Neural cell (in vitro differentiated cells): ENCODE measurements around the gene SIRT3. TPM values are rescaled to one million over a fixed set of nuclear protein-coding genes. Genes with fewer than 3 reads are reported as not detected.
"Not testable (repeated sequence)": the region's sequence is repeated elsewhere in the genome, so short reads cannot be mapped to it uniquely, and the experiment has no call there.

Experiments
- H2AFZ ChIP-seq: fragments of 200-600, 300-800 bp; sonication (generic), shearing (Covaris generic); 2 replicates; pipeline ENCODE4 v1.6.0; 2014; ENCODE audit warnings: low read depth, mild to moderate bottlenecking, antibody characterized with exemption, low read length, moderate library complexity
- H3F3A ChIP-seq: fragments of 200-600 bp; shearing (Covaris generic); 2 replicates; pipeline ENCODE4 v1.6.1; 2016; ENCODE audit warnings: mild to moderate bottlenecking, moderate library complexity, mixed read lengths, antibody characterized with exemption, low read length; ENCODE audit not compliant: insufficient read depth, poor library complexity, severe bottlenecking
- H3K27ac ChIP-seq: fragments of 200-600, 300-800 bp; sonication (generic), shearing (Covaris generic); 2 replicates; pipeline ENCODE4 v1.5.1; 2014; ENCODE audit warnings: mild to moderate bottlenecking, low read length, moderate library complexity
- H3K27me3 ChIP-seq: fragments of 300-800, 200-600 bp; sonication (generic), shearing (Covaris generic); 2 replicates; pipeline ENCODE4 v1.6.0; 2014; ENCODE audit warnings: mild to moderate bottlenecking, low read depth, low read length, moderate library complexity; ENCODE audit not compliant: insufficient read depth
- H3K36me3 ChIP-seq: fragments of 300-800, 200-600 bp; sonication (generic), shearing (Covaris generic); 2 replicates; pipeline ENCODE4 v1.5.1; 2014; ENCODE audit warnings: mild to moderate bottlenecking, antibody characterized with exemption, low read length, moderate library complexity; ENCODE audit not compliant: insufficient read depth
- H3K4me2 ChIP-seq: fragments of 300-800, 200-600 bp; sonication (generic), shearing (Covaris generic); 2 replicates; pipeline ENCODE4 v1.6.0; 2014; ENCODE audit warnings: mild to moderate bottlenecking, low read length
- H3K4me3 ChIP-seq: fragments of 300-800, 200-600 bp; sonication (generic), shearing (Covaris generic); 2 replicates; pipeline ENCODE4 v1.5.1; 2014; ENCODE audit warnings: mild to moderate bottlenecking, low read length, moderate library complexity
- H3K79me2 ChIP-seq: fragments of 200-600 bp; shearing (Covaris generic); replicated peaks from 2 replicates; pipeline ENCODE4 v1.6.0; 2014; ENCODE audit warnings: mild to moderate bottlenecking, low read length, moderate library complexity; ENCODE audit not compliant: insufficient read depth
- H3K9ac ChIP-seq: fragments of 300-800, 200-600 bp; sonication (generic), shearing (Covaris generic); 2 replicates; pipeline ENCODE4 v1.6.1; 2016; ENCODE audit warnings: mild to moderate bottlenecking, low read length, mixed read lengths
- H3K9me2 ChIP-seq: fragments of 200-600 bp; shearing (Covaris generic); 2 replicates; pipeline ENCODE4 v1.6.1; 2016; ENCODE audit warnings: mild to moderate bottlenecking, low read length, mixed read lengths; ENCODE audit not compliant: insufficient read depth
- H3K9me3 ChIP-seq: fragments of 200-600, 300-800 bp; sonication (generic), shearing (Covaris generic); 2 replicates; pipeline ENCODE4 v1.6.1; 2016; ENCODE audit warnings: mild to moderate bottlenecking, mixed run types, low read length, moderate library complexity, mixed read lengths
- H4K20me1 ChIP-seq: fragments of 200-600 bp; shearing (Covaris generic); 2 replicates; pipeline ENCODE4 v1.6.1; 2016; ENCODE audit warnings: mild to moderate bottlenecking, mixed run types; ENCODE audit not compliant: insufficient read depth
- CTCF ChIP-seq: fragments of 450-650 bp; IDR thresholded peaks from 2 replicates; pipeline ENCODE4 v1.5.1; 2014; ENCODE audit warnings: antibody characterized with exemption, mild to moderate bottlenecking, moderate library complexity; ENCODE audit not compliant: poor library complexity, severe bottlenecking
- EP300 ChIP-seq: fragments of 450-650 bp; conservative IDR thresholded peaks from 2 replicates; pipeline ENCODE4 v1.6.1; 2014; ENCODE audit warnings: antibody characterized with exemption, mild to moderate bottlenecking, moderate library complexity; ENCODE audit not compliant: poor library complexity, severe bottlenecking
- EZH2 ChIP-seq: fragments of 200-600, 300-800 bp; shearing (Covaris generic), sonication (generic); IDR thresholded peaks from 2 replicates; pipeline ENCODE4 v1.6.1; 2014; ENCODE audit warnings: antibody characterized with exemption, low read length, borderline replicate concordance, mild to moderate bottlenecking; ENCODE audit not compliant: insufficient read depth, poor library complexity, severe bottlenecking
- MXI1 ChIP-seq: fragments of 450-650 bp; conservative IDR thresholded peaks from 2 replicates; pipeline ENCODE4 v1.6.1; 2014; ENCODE audit warnings: antibody characterized with exemption, mild to moderate bottlenecking; ENCODE audit not compliant: poor library complexity, severe bottlenecking
- POLR2AphosphoS5 ChIP-seq: IDR thresholded peaks from 2 replicates; pipeline ENCODE4 v1.6.1; 2012
- RAD21 ChIP-seq: fragments of 450-650 bp; conservative IDR thresholded peaks from 2 replicates; pipeline ENCODE4 v1.6.1; 2014; ENCODE audit warnings: antibody characterized with exemption, mild to moderate bottlenecking, moderate library complexity
- SMC3 ChIP-seq: fragments of 450-650 bp; conservative IDR thresholded peaks from 2 replicates; pipeline ENCODE4 v1.6.1; 2014; ENCODE audit warnings: antibody characterized with exemption, mild to moderate bottlenecking, moderate library complexity; ENCODE audit not compliant: poor library complexity
- TAF1 ChIP-seq: IDR thresholded peaks from 2 replicates; pipeline ENCODE4 v1.6.1; 2012; ENCODE audit warnings: low read depth
- polyA plus RNA-seq: library from polyadenylated mRNA; depleted of rRNA; stranded (reverse); fragments of >200 nt; gene quantifications from 2 replicates; pipeline ENCODE4 v1.2.3, GENCODE V29; 2014
- TF ChIP-seq, protein P1 (sequence below): IDR thresholded peaks from 2 replicates; pipeline ENCODE4 v1.6.1; 2012; ENCODE audit warnings: borderline replicate concordance

The SIRT3 gene
- polyA plus RNA-seq, 1 donor from 2014 or later, result 32.9 TPM

GRCh38 chr11:196786-197731, 39.1 kb downstream of the SIRT3 start:
- no peaks in the 10 kb centered on the region for H4K20me1 ChIP-seq
- no peak for TF ChIP-seq EP300
- TF ChIP-seq EZH2, result no peak
- TF ChIP-seq MXI1, result no peak
- TF ChIP-seq, protein P1, sequence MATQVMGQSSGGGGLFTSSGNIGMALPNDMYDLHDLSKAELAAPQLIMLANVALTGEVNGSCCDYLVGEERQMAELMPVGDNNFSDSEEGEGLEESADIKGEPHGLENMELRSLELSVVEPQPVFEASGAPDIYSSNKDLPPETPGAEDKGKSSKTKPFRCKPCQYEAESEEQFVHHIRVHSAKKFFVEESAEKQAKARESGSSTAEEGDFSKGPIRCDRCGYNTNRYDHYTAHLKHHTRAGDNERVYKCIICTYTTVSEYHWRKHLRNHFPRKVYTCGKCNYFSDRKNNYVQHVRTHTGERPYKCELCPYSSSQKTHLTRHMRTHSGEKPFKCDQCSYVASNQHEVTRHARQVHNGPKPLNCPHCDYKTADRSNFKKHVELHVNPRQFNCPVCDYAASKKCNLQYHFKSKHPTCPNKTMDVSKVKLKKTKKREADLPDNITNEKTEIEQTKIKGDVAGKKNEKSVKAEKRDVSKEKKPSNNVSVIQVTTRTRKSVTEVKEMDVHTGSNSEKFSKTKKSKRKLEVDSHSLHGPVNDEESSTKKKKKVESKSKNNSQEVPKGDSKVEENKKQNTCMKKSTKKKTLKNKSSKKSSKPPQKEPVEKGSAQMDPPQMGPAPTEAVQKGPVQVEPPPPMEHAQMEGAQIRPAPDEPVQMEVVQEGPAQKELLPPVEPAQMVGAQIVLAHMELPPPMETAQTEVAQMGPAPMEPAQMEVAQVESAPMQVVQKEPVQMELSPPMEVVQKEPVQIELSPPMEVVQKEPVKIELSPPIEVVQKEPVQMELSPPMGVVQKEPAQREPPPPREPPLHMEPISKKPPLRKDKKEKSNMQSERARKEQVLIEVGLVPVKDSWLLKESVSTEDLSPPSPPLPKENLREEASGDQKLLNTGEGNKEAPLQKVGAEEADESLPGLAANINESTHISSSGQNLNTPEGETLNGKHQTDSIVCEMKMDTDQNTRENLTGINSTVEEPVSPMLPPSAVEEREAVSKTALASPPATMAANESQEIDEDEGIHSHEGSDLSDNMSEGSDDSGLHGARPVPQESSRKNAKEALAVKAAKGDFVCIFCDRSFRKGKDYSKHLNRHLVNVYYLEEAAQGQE, result no peak
- no peak for TF ChIP-seq RAD21
- no peak for TF ChIP-seq SMC3
- no peak for TF ChIP-seq POLR2AphosphoS5
- no peak for TF ChIP-seq CTCF
- no peak for TF ChIP-seq TAF1
- H3K9ac ChIP-seq, result no peak overlapping the region
- H3K27ac ChIP-seq, result no peak overlapping the region
- no peak overlapping the region for H2AFZ ChIP-seq
- H3F3A ChIP-seq, result no peaks in the 10 kb centered on the region
- no peaks in the 10 kb centered on the region for H3K36me3 ChIP-seq
- no peak overlapping the region for H3K4me3 ChIP-seq
- no peaks in the 10 kb centered on the region for H3K79me2 ChIP-seq
- no peaks in the 10 kb centered on the region for H3K9me2 ChIP-seq
- no peak overlapping the region for H3K4me2 ChIP-seq
- H3K27me3 ChIP-seq, result no peaks in the 10 kb centered on the region
- no peaks in the 10 kb centered on the region for H3K9me3 ChIP-seq

DNA sequence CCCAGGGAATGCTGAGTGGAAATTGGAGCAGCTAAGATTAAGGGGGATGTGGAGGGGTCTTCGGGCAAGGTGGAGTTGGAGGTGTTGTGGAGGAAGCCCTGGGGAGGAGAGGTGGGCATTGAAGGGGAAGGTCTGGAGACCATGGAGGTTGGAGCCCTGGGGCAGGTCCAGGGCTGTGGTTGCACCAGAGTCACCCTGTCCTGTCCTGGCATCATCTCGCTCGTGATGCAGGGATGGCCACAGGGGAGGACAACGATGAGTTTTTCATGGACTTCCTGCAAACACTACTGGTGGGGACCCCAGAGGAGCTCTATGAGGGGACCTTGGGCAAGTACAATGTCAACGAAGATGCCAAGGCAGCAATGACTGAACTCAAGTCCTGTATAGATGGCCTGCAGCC, 42.7 kb downstream of the SIRT3 start:
- not testable (repeated sequence) for H3K4me3 ChIP-seq, H3K9me3 ChIP-seq, H4K20me1 ChIP-seq, H3F3A ChIP-seq, H3K4me2 ChIP-seq, H3K79me2 ChIP-seq, H3K27me3 ChIP-seq, H3K36me3 ChIP-seq, H2AFZ ChIP-seq, H3K9ac ChIP-seq, H3K9me2 ChIP-seq, H3K27ac ChIP-seq

GRCh38 chr11:192674-193128, 43.4 kb downstream of the SIRT3 start, which contains the start of gene SCGB1C1:
Gene SCGB1C1, plus strand, starts transcription at chr11:193078. Its CDS starts 22 bp downstream, at chr11:193100.
- H2AFZ ChIP-seq, H3K27me3 ChIP-seq, H3K36me3 ChIP-seq, H3K79me2 ChIP-seq, H3K9me2 ChIP-seq, H3K9ac ChIP-seq, H3K27ac ChIP-seq, H4K20me1 ChIP-seq, H3F3A ChIP-seq, H3K4me2 ChIP-seq, H3K9me3 ChIP-seq, H3K4me3 ChIP-seq: not testable (repeated sequence)
